Ishikawa (cell line): ENCODE results near the gene LILRB4.

Source experiments
- CEBPB ChIP-seq: IDR thresholded peaks from 2 replicates; pipeline ENCODE4 v1.6.1; 2012
- CREB1 ChIP-seq: IDR thresholded peaks from 2 replicates; pipeline ENCODE4 v1.6.1; 2012; ENCODE audit warnings: low read depth
- EGR1 ChIP-seq: IDR thresholded peaks from 2 replicates; pipeline ENCODE4 v1.6.1; 2012
- EP300 ChIP-seq: IDR thresholded peaks from 2 replicates; pipeline ENCODE4 v1.6.1; 2012; ENCODE audit warnings: borderline replicate concordance
- FOXM1 ChIP-seq: IDR thresholded peaks from 2 replicates; pipeline ENCODE4 v1.6.1; 2012; ENCODE audit warnings: low read depth, borderline replicate concordance
- NFIC ChIP-seq: IDR thresholded peaks from 2 replicates; pipeline ENCODE4 v1.6.1; 2012
- RAD21 ChIP-seq: IDR thresholded peaks from 2 replicates; pipeline ENCODE4 v1.6.1; 2012; ENCODE audit warnings: low read depth
- TAF1 ChIP-seq: IDR thresholded peaks from 2 replicates; pipeline ENCODE4 v1.6.1; 2012; ENCODE audit warnings: low read depth, mild to moderate bottlenecking
- TCF12 ChIP-seq: IDR thresholded peaks from 2 replicates; pipeline ENCODE4 v1.6.1; 2012; ENCODE audit warnings: low read depth
- TEAD4 ChIP-seq: IDR thresholded peaks from 2 replicates; pipeline ENCODE4 v1.6.1; 2012
- YY1 ChIP-seq: IDR thresholded peaks from 2 replicates; pipeline ENCODE4 v1.6.1; 2012; ENCODE audit warnings: low read depth
- ZBTB7A ChIP-seq: IDR thresholded peaks from 2 replicates; pipeline ENCODE4 v1.6.1; 2012; ENCODE audit warnings: low read depth
- TF ChIP-seq, protein P1 (sequence below): IDR thresholded peaks from 2 replicates; pipeline ENCODE4 v1.6.1; 2012
- TF ChIP-seq, protein P2 (sequence below): IDR thresholded peaks from 2 replicates; pipeline ENCODE4 v1.6.1; 2012
- TF ChIP-seq, protein P3 (sequence below): IDR thresholded peaks from 2 replicates; pipeline ENCODE4 v1.6.1; 2012; ENCODE audit warnings: low read depth, mild to moderate bottlenecking

LILRB4 gene

DNA sequence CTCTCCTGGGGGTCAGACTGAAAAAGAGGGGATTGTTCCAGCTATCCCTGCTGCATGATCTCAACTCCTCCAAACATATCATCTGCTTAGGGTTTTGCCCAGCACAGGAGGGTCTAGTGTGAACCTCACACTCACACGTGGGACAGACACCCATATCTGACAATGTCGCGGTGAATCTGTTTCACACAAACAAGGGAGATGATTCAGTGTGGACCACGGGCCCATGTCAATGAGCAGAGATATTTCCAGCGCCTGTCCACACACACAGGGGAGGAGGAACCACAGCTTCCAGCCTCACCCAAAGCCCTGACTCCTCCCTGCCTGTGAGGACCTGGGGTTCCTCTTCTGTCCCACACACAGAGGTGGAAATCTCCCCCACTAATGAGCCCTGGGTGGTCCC, 31.9 kb downstream of the LILRB4 start:
- TF ChIP-seq TAF1 (no peak), TCF12 (no peak), RAD21 (no peak), CEBPB (no peak), CREB1 (no peak), YY1 (no peak), EP300 (no peak), ZBTB7A (no peak), TEAD4 (no peak), FOXM1 (no peak), EGR1 (no peak), NFIC (no peak)
- TF ChIP-seq, protein P1, sequence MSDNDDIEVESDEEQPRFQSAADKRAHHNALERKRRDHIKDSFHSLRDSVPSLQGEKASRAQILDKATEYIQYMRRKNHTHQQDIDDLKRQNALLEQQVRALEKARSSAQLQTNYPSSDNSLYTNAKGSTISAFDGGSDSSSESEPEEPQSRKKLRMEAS: no peak
- TF ChIP-seq, protein P2, sequence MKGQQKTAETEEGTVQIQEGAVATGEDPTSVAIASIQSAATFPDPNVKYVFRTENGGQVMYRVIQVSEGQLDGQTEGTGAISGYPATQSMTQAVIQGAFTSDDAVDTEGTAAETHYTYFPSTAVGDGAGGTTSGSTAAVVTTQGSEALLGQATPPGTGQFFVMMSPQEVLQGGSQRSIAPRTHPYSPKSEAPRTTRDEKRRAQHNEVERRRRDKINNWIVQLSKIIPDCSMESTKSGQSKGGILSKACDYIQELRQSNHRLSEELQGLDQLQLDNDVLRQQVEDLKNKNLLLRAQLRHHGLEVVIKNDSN: no peak
- TF ChIP-seq, protein P3, sequence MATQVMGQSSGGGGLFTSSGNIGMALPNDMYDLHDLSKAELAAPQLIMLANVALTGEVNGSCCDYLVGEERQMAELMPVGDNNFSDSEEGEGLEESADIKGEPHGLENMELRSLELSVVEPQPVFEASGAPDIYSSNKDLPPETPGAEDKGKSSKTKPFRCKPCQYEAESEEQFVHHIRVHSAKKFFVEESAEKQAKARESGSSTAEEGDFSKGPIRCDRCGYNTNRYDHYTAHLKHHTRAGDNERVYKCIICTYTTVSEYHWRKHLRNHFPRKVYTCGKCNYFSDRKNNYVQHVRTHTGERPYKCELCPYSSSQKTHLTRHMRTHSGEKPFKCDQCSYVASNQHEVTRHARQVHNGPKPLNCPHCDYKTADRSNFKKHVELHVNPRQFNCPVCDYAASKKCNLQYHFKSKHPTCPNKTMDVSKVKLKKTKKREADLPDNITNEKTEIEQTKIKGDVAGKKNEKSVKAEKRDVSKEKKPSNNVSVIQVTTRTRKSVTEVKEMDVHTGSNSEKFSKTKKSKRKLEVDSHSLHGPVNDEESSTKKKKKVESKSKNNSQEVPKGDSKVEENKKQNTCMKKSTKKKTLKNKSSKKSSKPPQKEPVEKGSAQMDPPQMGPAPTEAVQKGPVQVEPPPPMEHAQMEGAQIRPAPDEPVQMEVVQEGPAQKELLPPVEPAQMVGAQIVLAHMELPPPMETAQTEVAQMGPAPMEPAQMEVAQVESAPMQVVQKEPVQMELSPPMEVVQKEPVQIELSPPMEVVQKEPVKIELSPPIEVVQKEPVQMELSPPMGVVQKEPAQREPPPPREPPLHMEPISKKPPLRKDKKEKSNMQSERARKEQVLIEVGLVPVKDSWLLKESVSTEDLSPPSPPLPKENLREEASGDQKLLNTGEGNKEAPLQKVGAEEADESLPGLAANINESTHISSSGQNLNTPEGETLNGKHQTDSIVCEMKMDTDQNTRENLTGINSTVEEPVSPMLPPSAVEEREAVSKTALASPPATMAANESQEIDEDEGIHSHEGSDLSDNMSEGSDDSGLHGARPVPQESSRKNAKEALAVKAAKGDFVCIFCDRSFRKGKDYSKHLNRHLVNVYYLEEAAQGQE: no peak

DNA sequence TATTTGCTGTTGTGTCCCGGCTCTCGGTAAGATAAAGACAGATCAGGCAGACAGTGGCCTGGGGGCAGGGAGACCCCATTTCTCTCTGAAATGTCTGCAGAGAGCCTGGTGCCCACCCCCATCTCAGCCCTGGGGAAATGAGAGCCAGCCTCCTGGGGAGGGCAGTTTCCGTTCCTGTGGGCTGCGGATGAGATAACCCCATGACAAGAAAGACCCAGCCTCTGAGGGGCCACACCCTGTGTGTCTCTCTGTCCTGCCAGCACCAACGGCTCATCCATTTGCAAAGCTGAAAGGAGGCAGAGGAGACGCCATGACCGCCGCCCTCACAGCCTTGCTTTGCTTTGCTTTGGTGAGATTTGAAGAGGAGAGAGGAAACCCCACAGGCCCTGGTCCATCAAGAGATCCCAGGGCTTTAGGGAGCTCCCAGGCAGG, 33.3 kb downstream of the LILRB4 start:
- TF ChIP-seq RAD21 (no peak), FOXM1 (no peak), NFIC (no peak), YY1 (no peak), CREB1 (no peak), CEBPB (no peak)
- TF ChIP-seq, protein P3: no peak
- TF ChIP-seq, protein P1: no peak

DNA sequence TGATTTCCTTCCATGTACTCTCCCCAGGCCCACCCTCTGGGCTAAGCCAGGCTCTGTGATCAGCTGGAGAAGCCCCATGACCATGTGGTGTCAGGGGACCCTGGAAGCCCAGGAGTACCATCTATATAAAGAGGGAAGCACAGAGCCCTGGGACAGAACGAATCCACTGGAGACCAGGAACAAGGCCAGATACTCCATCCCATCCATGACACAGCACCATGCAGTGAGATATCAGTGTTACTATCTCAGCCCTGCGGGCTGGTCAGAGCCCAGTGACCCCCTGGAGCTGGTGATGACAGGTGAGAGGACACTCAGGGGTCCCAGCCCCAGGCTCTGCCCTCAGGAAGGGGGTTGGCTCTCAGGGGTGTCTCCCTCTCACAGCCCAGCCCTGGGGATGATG, 34.0 kb downstream of the LILRB4 start:
- TF ChIP-seq RAD21: no peak
- TF ChIP-seq CREB1: no peak
- TF ChIP-seq ZBTB7A: no peak
- TF ChIP-seq, protein P3: no peak
- TF ChIP-seq EGR1: no peak
- TF ChIP-seq EP300: no peak
- no peak for TF ChIP-seq CEBPB
- no peak for TF ChIP-seq YY1
- TF ChIP-seq TAF1: no peak
- no peak for TF ChIP-seq NFIC
- TF ChIP-seq TCF12: no peak
- TF ChIP-seq FOXM1: no peak
- TF ChIP-seq, protein P1: no peak

DNA sequence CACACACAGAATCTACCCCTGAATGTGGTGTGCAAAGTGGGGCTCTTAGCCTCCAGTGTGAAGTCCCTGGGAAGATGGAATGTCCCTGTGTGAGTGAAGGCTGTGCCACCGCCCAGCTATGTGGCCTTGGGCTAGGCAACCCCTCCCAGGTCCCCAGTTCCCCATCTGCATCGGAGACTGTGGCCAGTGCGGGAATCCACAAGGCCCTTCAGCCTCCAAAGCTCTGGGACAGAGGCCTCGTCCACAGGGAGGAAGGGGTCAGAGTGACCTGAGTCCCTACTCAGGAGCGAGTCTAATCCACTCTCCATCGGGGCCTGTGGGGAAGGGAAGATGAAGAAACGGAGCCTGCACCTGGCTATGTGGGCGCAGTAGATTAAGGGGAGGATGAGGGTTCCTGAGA, 42.1 kb downstream of the LILRB4 start:
- TF ChIP-seq ZBTB7A: no peak
- TF ChIP-seq EGR1: no peak
- TF ChIP-seq, protein P1: no peak
- no peak for TF ChIP-seq YY1
- TF ChIP-seq NFIC: no peak
- TF ChIP-seq CREB1: no peak
- TF ChIP-seq TAF1: no peak
- TF ChIP-seq, protein P2: no peak
- no peak for TF ChIP-seq FOXM1
